ENCODE data around the gene PADI6. TPM values are rescaled to one million over a fixed set of nuclear protein-coding genes. Genes with fewer than 3 reads are reported as not detected.
"Not testable (repeated sequence)": the region's sequence is repeated elsewhere in the genome, so short reads cannot be mapped to it uniquely, and the experiment has no call there.

Gene PADI6
- total RNA-seq, 1 donor from 2014 or later: not detected

- H3K27me3 Mint-ChIP-seq (ENCODE audit: unreplicated experiment): no peaks in the 10 kb centered on the region
- H3K27ac Mint-ChIP-seq (ENCODE audit: unreplicated experiment): no peak overlapping the region
- no peaks in the 10 kb centered on the region for H3K9me3 Mint-ChIP-seq (ENCODE audit: unreplicated experiment)
- H3K4me3 Mint-ChIP-seq (ENCODE audit: unreplicated experiment): no peak overlapping the region
- peaks cover 2% of the 10 kb centered on the region for H3K4me1 Mint-ChIP-seq (ENCODE audit: unreplicated experiment)
- DNase-seq (ENCODE audit: extremely low spot score, unreplicated experiment): peak; percentile 92
- peak; percentile 90 for TF ChIP-seq CTCF (IDR thresholded peaks at IDR 0.05)
- H3K36me3 Mint-ChIP-seq (ENCODE audit: unreplicated experiment): no peaks in the 10 kb centered on the region
Observed at GRCh38 chr1:17335821-17336710, 35.9 kb upstream of the PADI6 start.

GRCh38 chr1:17338706-17339493, 33.1 kb upstream of the PADI6 start:
- Mint-ChIP-seq H3K4me3 (ENCODE audit: unreplicated experiment) (no peak overlapping the region), H3K9me3 (ENCODE audit: unreplicated experiment) (peaks cover 4% of the 10 kb centered on the region), H3K27ac (ENCODE audit: unreplicated experiment) (no peak overlapping the region), H3K27me3 (ENCODE audit: unreplicated experiment) (no peaks in the 10 kb centered on the region), H3K4me1 (ENCODE audit: unreplicated experiment) (no peaks in the 10 kb centered on the region), H3K36me3 (ENCODE audit: unreplicated experiment) (no peaks in the 10 kb centered on the region)
- no peak for DNase-seq (ENCODE audit: extremely low spot score, unreplicated experiment)
- no peak for TF ChIP-seq CTCF (IDR thresholded peaks at IDR 0.05)

- DNase-seq (ENCODE audit: extremely low spot score, unreplicated experiment): no peak
- H3K36me3 Mint-ChIP-seq (ENCODE audit: unreplicated experiment): no peaks in the 10 kb centered on the region
- no peak overlapping the region for H3K4me3 Mint-ChIP-seq (ENCODE audit: unreplicated experiment)
- no peaks in the 10 kb centered on the region for H3K27me3 Mint-ChIP-seq (ENCODE audit: unreplicated experiment)
- no peak overlapping the region for H3K27ac Mint-ChIP-seq (ENCODE audit: unreplicated experiment)
- no peak for TF ChIP-seq CTCF (IDR thresholded peaks at IDR 0.05)
- peaks cover 7% of the 10 kb centered on the region for H3K9me3 Mint-ChIP-seq (ENCODE audit: unreplicated experiment)
- H3K4me1 Mint-ChIP-seq (ENCODE audit: unreplicated experiment): no peaks in the 10 kb centered on the region
Observed at GRCh38 chr1:17339521-17339920, 32.5 kb upstream of the PADI6 start.

GRCh38 chr1:17340358-17340757, 31.6 kb upstream of the PADI6 start:
- Mint-ChIP-seq H3K27ac (ENCODE audit: unreplicated experiment) (no peak overlapping the region), H3K4me3 (ENCODE audit: unreplicated experiment) (no peak overlapping the region), H3K4me1 (ENCODE audit: unreplicated experiment) (no peaks in the 10 kb centered on the region), H3K9me3 (ENCODE audit: unreplicated experiment) (peaks cover 7% of the 10 kb centered on the region), H3K36me3 (ENCODE audit: unreplicated experiment) (no peaks in the 10 kb centered on the region), H3K27me3 (ENCODE audit: unreplicated experiment) (no peaks in the 10 kb centered on the region)
- DNase-seq (ENCODE audit: extremely low spot score, unreplicated experiment): no peak
- no peak for TF ChIP-seq CTCF (IDR thresholded peaks at IDR 0.05)

GRCh38 chr1:17342014-17342441, 30.0 kb upstream of the PADI6 start:
- Mint-ChIP-seq H3K27ac (ENCODE audit: unreplicated experiment) (no peak overlapping the region), H3K4me3 (ENCODE audit: unreplicated experiment) (no peak overlapping the region), H3K4me1 (ENCODE audit: unreplicated experiment) (no peaks in the 10 kb centered on the region), H3K27me3 (ENCODE audit: unreplicated experiment) (no peaks in the 10 kb centered on the region), H3K9me3 (ENCODE audit: unreplicated experiment) (peaks cover 7% of the 10 kb centered on the region), H3K36me3 (ENCODE audit: unreplicated experiment) (no peaks in the 10 kb centered on the region)
- no peak for DNase-seq (ENCODE audit: extremely low spot score, unreplicated experiment)
- TF ChIP-seq CTCF (IDR thresholded peaks at IDR 0.05): no peak

GRCh38 chr1:17345506-17345905, 26.5 kb upstream of the PADI6 start:
- not testable (repeated sequence) for H3K9me3 Mint-ChIP-seq (ENCODE audit: unreplicated experiment); H3K4me1 Mint-ChIP-seq (ENCODE audit: unreplicated experiment); H3K4me3 Mint-ChIP-seq (ENCODE audit: unreplicated experiment); H3K27ac Mint-ChIP-seq (ENCODE audit: unreplicated experiment); H3K27me3 Mint-ChIP-seq (ENCODE audit: unreplicated experiment); H3K36me3 Mint-ChIP-seq (ENCODE audit: unreplicated experiment); DNase-seq (ENCODE audit: extremely low spot score, unreplicated experiment)

Measured in osteocyte (in vitro differentiated cells).